ENCODE data around the gene SEMG1.

The SEMG1 gene

GRCh38 chr20:45206725-45207124, at the start of gene SEMG1:
Gene SEMG1 (plus strand): TSS chr20:45207033. CDS start chr20:45207054, 21 bp downstream.
- FAIRE-seq (no peak), DNase-seq (ENCODE audit: insufficient read length, low spot score) (no peak)
- TF ChIP-seq, protein P1, sequence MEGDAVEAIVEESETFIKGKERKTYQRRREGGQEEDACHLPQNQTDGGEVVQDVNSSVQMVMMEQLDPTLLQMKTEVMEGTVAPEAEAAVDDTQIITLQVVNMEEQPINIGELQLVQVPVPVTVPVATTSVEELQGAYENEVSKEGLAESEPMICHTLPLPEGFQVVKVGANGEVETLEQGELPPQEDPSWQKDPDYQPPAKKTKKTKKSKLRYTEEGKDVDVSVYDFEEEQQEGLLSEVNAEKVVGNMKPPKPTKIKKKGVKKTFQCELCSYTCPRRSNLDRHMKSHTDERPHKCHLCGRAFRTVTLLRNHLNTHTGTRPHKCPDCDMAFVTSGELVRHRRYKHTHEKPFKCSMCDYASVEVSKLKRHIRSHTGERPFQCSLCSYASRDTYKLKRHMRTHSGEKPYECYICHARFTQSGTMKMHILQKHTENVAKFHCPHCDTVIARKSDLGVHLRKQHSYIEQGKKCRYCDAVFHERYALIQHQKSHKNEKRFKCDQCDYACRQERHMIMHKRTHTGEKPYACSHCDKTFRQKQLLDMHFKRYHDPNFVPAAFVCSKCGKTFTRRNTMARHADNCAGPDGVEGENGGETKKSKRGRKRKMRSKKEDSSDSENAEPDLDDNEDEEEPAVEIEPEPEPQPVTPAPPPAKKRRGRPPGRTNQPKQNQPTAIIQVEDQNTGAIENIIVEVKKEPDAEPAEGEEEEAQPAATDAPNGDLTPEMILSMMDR (IDR thresholded peaks at IDR 0.05; ENCODE audit: insufficient read depth, missing control alignments), result no peak

DNA sequence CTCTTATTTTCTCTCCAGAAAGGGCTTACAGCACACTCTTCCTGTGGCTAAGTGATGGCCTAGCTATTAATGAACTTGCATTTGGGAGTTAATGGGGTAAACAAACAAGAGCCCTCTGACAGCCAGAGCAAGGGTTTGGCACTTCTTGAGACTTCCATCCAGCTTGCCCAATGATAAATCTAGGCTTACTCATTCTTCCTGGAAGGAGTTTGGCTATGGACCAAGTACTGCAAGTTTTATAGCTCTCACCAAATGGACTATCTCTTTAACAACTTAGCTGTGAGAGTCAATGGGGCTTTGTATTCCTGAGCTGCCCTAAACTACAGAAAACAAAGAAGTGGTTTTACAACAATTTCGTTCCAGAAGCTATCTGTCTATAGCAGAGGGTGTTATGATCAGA, 48.9 kb upstream of the SEMG1 start:
- TF ChIP-seq, protein P1 (IDR thresholded peaks at IDR 0.05; ENCODE audit: insufficient read depth, missing control alignments), result no peak
- no peak for DNase-seq (ENCODE audit: insufficient read length, low spot score)
- FAIRE-seq, result no peak

DNA sequence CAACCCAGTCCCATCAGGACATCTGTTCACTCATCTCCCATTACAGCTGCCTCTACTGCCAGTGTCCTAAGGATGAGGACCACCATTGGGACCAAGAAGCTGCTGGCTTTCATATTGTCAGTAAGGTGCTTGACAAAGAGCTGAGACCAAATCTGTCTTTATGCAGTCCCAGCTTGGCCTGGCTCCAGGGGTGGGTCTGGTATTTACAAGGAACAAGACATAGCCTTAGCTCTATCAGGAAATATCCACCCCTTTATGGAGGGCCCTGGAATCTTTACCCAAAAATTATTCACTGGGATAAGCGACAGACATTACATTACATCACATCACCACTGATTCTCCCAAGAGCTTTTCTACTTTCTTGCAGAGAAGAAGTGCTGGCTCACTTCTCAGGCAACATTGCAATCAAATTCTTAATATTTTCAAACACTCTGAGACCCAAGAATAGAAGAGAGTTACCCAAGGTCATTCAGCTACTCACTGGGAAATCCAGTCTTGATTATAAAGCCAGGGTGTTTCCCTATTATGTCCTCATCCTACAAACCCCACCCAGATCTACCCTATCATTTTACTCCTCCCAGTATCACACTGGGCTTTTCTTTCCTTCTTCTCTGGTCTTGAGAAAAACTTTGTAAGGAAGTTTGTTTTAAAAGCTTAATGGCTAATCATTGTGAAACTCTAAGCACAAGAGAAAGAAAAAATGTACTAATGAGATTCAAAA, 43.6 kb upstream of the SEMG1 start:
- TF ChIP-seq, protein P1 (IDR thresholded peaks at IDR 0.05; ENCODE audit: insufficient read depth, missing control alignments), result no peak
- FAIRE-seq, result no peak
- no peak for DNase-seq (ENCODE audit: insufficient read length, low spot score)

GRCh38 chr20:45164906-45165305, 41.9 kb upstream of the SEMG1 start:
- DNase-seq (ENCODE audit: insufficient read length, low spot score), result no peak
- no peak for FAIRE-seq
- TF ChIP-seq, protein P1 (IDR thresholded peaks at IDR 0.05; ENCODE audit: insufficient read depth, missing control alignments), result no peak

GRCh38 chr20:45173522-45173921, 33.3 kb upstream of the SEMG1 start:
- DNase-seq (ENCODE audit: insufficient read length, low spot score) (no peak), FAIRE-seq (no peak)
- TF ChIP-seq, protein P1 (IDR thresholded peaks at IDR 0.05; ENCODE audit: insufficient read depth, missing control alignments), result no peak

DNA sequence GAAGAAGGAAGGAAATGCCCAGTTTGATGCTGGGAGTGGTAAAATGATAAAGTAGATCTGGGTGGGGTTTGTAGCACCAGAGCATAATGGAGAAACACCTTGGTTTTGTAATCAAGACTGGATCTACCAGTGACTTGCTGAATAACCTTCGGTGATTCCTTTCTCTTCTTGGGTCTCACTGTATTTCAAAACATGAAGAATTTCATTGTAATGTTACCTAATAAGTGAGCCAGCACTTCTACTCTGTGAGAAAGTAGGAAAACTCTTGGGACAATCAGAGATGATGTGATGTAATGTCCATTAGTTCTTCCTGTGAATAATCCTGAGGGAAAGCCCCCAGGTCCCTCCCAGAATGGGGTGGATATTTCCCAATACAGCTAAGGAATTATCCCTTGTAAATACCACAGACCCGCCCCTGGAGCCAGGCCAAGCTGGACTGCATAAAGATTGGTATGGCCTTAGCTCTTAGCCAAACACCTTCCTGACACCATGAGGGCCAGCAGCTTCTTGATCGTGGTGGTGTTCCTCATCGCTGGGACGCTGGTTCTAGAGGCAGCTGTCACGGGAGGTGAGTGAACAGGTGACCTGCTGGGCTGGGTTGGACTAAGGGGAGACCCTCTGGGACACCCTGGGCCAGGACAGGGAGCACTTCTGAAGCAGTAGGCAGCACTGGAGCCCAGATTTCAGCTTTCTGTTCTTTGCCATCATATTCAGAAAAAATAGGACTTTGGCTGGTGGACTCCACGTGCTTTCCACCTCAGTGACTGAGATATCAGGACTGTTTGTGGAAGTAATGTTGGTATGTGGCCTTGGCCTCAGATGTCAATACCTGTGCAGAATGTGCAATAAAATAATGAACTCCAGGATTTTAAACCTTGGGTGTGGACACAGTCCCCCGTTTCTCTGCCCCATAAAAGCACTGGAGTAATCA, 32.1 kb upstream of the SEMG1 start, which contains the start of gene PI3:
TSS of gene PI3 (plus strand) at position 469 of the 931 bp plus-strand sequence. CDS start at position 490, 21 bp downstream.
- FAIRE-seq (no peak), DNase-seq (ENCODE audit: insufficient read length, low spot score) (no peak)
- TF ChIP-seq, protein P1 (IDR thresholded peaks at IDR 0.05; ENCODE audit: insufficient read depth, missing control alignments), result no peak

Measured in D721Med (cell line).